Ishikawa (cell line): ENCODE data around the gene ZNF385D.

Experiments
- EGR1 ChIP-seq: IDR thresholded peaks from 2 replicates; pipeline ENCODE4 v1.6.1; 2012
- TAF1 ChIP-seq: IDR thresholded peaks from 2 replicates; pipeline ENCODE4 v1.6.1; 2012; ENCODE audit warnings: low read depth, mild to moderate bottlenecking
- TCF12 ChIP-seq: IDR thresholded peaks from 2 replicates; pipeline ENCODE4 v1.6.1; 2012; ENCODE audit warnings: low read depth
- TEAD4 ChIP-seq: IDR thresholded peaks from 2 replicates; pipeline ENCODE4 v1.6.1; 2012
- YY1 ChIP-seq: IDR thresholded peaks from 2 replicates; pipeline ENCODE4 v1.6.1; 2012; ENCODE audit warnings: low read depth
- TF ChIP-seq, protein P1 (sequence below): IDR thresholded peaks from 2 replicates; pipeline ENCODE4 v1.6.1; 2012
- TF ChIP-seq, protein P2 (sequence below): IDR thresholded peaks from 2 replicates; pipeline ENCODE4 v1.6.1; 2012; ENCODE audit warnings: low read depth, mild to moderate bottlenecking
- TF ChIP-seq, protein P3 (sequence below): IDR thresholded peaks from 2 replicates; pipeline ENCODE4 v1.6.1; 2012

DNA sequence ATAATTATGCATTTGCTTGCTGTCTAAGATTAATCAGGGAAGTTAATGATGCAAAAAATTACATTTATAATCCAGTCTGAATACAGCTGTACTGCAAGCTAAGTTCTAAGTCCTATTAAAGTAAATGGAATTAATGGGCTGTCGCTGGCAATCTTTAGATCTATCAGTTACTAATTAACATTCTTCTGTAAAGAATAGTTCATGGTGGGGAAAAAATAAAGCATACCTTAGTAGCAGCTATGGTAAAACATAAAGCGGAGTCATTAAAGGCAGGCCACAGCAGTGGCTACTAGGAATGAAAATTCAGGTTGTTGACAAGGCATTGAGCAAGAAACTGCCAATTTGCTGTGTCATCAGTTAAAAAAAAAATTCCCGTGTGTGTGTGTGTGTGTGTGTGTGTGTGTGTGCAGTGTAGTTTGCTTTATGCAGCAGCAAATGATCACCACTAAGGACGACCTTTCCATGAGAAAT lies 129.8 kb downstream of the ZNF385D start:
- TF ChIP-seq, protein P1, sequence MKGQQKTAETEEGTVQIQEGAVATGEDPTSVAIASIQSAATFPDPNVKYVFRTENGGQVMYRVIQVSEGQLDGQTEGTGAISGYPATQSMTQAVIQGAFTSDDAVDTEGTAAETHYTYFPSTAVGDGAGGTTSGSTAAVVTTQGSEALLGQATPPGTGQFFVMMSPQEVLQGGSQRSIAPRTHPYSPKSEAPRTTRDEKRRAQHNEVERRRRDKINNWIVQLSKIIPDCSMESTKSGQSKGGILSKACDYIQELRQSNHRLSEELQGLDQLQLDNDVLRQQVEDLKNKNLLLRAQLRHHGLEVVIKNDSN, result no peak
- TF ChIP-seq TEAD4 (no peak), YY1 (no peak), TAF1 (no peak), EGR1 (no peak), TCF12 (no peak)
- TF ChIP-seq, protein P2, sequence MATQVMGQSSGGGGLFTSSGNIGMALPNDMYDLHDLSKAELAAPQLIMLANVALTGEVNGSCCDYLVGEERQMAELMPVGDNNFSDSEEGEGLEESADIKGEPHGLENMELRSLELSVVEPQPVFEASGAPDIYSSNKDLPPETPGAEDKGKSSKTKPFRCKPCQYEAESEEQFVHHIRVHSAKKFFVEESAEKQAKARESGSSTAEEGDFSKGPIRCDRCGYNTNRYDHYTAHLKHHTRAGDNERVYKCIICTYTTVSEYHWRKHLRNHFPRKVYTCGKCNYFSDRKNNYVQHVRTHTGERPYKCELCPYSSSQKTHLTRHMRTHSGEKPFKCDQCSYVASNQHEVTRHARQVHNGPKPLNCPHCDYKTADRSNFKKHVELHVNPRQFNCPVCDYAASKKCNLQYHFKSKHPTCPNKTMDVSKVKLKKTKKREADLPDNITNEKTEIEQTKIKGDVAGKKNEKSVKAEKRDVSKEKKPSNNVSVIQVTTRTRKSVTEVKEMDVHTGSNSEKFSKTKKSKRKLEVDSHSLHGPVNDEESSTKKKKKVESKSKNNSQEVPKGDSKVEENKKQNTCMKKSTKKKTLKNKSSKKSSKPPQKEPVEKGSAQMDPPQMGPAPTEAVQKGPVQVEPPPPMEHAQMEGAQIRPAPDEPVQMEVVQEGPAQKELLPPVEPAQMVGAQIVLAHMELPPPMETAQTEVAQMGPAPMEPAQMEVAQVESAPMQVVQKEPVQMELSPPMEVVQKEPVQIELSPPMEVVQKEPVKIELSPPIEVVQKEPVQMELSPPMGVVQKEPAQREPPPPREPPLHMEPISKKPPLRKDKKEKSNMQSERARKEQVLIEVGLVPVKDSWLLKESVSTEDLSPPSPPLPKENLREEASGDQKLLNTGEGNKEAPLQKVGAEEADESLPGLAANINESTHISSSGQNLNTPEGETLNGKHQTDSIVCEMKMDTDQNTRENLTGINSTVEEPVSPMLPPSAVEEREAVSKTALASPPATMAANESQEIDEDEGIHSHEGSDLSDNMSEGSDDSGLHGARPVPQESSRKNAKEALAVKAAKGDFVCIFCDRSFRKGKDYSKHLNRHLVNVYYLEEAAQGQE, result no peak
- TF ChIP-seq, protein P3, sequence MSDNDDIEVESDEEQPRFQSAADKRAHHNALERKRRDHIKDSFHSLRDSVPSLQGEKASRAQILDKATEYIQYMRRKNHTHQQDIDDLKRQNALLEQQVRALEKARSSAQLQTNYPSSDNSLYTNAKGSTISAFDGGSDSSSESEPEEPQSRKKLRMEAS, result no peak
